Transverse colon (tissue), 4 donors: Measurements from ENCODE around the gene PLTP.

Source experiments
- EP300 ChIP-seq: sonication (generic); formaldehyde crosslinking; IDR thresholded peaks from one replicate; pipeline ENCODE4 v1.6.1; 2017; ENCODE audit warnings: antibody characterized with exemption, low read depth
- POLR2A ChIP-seq: fragments of 450-650 bp; IDR thresholded peaks from one replicate; pipeline ENCODE4 v1.6.1; 2016; ENCODE audit warnings: antibody characterized with exemption, mild to moderate bottlenecking, moderate library complexity
- POLR2AphosphoS5 ChIP-seq, 3 donors: sonication (generic); formaldehyde crosslinking; IDR thresholded peaks; one replicate each; pipeline ENCODE4 v1.6.1; 2016; ENCODE audit warnings: antibody characterized with exemption in 3 of 3
- TF ChIP-seq, protein P1 (sequence below), 5 experiments: fragments of 200-600 bp in 3 of 5; fragments of 450-650 bp in 2 of 5; sonication (generic) in 3 of 5; IDR thresholded peaks; 1 replicate in 2 of 5; 2 replicates in 3 of 5; pipeline ENCODE4 v1.5.1; 2016 to 2017; ENCODE audit warnings: antibody characterized with exemption in 5 of 5, inconsistent platforms in 3 of 5, mild to moderate bottlenecking in 2 of 5, moderate library complexity in 1 of 5

DNA sequence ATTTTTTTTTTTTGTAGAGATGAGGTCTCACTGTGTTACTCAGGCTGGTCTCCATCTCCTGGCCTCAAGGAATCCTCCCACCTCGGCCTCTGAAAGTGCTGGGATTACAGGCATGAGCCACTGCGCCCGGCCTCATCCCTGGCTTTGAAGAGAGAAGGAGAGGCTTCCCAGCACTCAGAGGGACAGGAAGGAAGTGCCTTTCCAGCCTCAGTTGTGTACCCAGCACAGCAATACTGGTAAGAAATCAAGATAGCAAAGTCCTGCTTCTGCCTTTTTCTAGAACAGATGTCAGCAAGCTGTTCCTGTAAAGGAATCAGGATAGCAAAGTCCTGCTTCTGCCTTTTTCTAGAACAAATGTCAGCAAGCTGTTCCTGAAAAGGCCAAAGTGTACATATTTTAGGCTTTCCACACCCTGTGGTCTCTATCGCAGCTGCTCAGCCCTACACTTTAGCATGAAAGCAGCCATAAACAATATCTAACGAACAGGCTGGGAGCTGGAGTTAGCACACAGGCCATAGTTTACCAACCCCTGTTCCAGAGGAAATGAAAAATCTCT lies 6.3 kb upstream of the PLTP start:
- TF ChIP-seq, protein P1, sequence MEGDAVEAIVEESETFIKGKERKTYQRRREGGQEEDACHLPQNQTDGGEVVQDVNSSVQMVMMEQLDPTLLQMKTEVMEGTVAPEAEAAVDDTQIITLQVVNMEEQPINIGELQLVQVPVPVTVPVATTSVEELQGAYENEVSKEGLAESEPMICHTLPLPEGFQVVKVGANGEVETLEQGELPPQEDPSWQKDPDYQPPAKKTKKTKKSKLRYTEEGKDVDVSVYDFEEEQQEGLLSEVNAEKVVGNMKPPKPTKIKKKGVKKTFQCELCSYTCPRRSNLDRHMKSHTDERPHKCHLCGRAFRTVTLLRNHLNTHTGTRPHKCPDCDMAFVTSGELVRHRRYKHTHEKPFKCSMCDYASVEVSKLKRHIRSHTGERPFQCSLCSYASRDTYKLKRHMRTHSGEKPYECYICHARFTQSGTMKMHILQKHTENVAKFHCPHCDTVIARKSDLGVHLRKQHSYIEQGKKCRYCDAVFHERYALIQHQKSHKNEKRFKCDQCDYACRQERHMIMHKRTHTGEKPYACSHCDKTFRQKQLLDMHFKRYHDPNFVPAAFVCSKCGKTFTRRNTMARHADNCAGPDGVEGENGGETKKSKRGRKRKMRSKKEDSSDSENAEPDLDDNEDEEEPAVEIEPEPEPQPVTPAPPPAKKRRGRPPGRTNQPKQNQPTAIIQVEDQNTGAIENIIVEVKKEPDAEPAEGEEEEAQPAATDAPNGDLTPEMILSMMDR (IDR thresholded peaks at IDR 0.05) = no peak
- TF ChIP-seq POLR2AphosphoS5 (IDR thresholded peaks at IDR 0.05) = peak in 1 of 3 donors; percentile 48
- TF ChIP-seq EP300 = no peak
- no peak for TF ChIP-seq POLR2A
